Measurements from ENCODE around the gene KLHL29.

GRCh38 chr2:23488584-23488983 is 103.6 kb downstream of the KLHL29 start:
- TF ChIP-seq EZH2phosphoT487 (IDR thresholded peaks at IDR 0.05; ENCODE audit: insufficient read depth, low read depth) (no peak), EZH2 (IDR thresholded peaks at IDR 0.05; ENCODE audit: insufficient read depth, poor library complexity, severe bottlenecking) (no peak)

Measured in GM23248 (cell line).